K562 (cell line): ENCODE results near the gene DHRS3. TPM values are rescaled to one million over a fixed set of nuclear protein-coding genes. Genes with fewer than 3 reads are reported as not detected.

Experiments
- ATAC-seq: fragments of 200-7000 bp; cut with Tn5 transposase; 3 replicates; pipeline ENCODE4 v1.9.1; 2020; ENCODE audit warnings: moderate library complexity
- BruUV-seq: library from RNA; stranded (reverse); fragments of 400-500 nt; replicated peaks from 2 replicates; lab custom pipeline; 2021; lab: Mats Ljungman, UMichigan
- CTCF ChIA-PET: fragments of 300-600 bp; formaldehyde crosslinking; extraction: SDS; loops from one replicate; lab custom pipeline; 2021; ENCODE audit warnings: low intra/inter-chr PET ratio; lab: Yijun Ruan, JAX
- POLR2A ChIA-PET: fragments of 300-600, 350-650 bp; sonication (Branson Sonifier 250); formaldehyde crosslinking; extraction: SDS; loops from one replicate; lab custom pipeline; 2021; ENCODE audit warnings: antibody characterized with exemption, inconsistent platforms; lab: Yijun Ruan, JAX
- DNase-seq, 4 experiments: peaks; one replicate each; pipeline versions ENCODE4 v3.0.0 to v3.0.0-alpha.2; 2011 to 2018; ENCODE audit warnings: low spot score in 3 of 4, mixed read lengths in 3 of 4; ENCODE audit errors: extremely low read depth in 1 of 4
- FAIRE-seq: peaks from 2 replicates; lab custom pipeline; 2011; peaks lifted over from hg19 to GRCh38; lab: Jason Lieb, UNC
- H2AFZ ChIP-seq: 2 replicates; pipeline ENCODE4 v1.6.0; 2011; ENCODE audit warnings: low read depth, low read length, control low read depth, inconsistent platforms
- H3K27ac ChIP-seq: fragments of 200-600 bp; 3 replicates; pipeline ENCODE4 v1.8.0; 2011; ENCODE audit warnings: low read depth, mild to moderate bottlenecking, control low read depth, inconsistent platforms, low read length, moderate library complexity, mixed read lengths; ENCODE audit errors: extremely low read depth
- H3K27me3 ChIP-seq, 2 experiments: fragments of 300-600 bp in 1 of 2; 2 replicates in 1 of 2; 3 replicates in 1 of 2; pipeline versions ENCODE4 v1.6.0 to v1.8.0; 2011; ENCODE audit warnings: inconsistent platforms in 2 of 2, low read length in 2 of 2, mild to moderate bottlenecking in 1 of 2, mixed read lengths in 1 of 2, moderate library complexity in 1 of 2; ENCODE audit not compliant: control insufficient read depth in 2 of 2, insufficient read depth in 2 of 2
- H3K36me3 ChIP-seq: fragments of 300-600 bp; 3 replicates; pipeline ENCODE4 v1.8.0; 2011; ENCODE audit warnings: mild to moderate bottlenecking, low read length, inconsistent platforms; ENCODE audit not compliant: control insufficient read depth, insufficient read depth
- H3K4me1 ChIP-seq, 2 experiments: fragments of 200-600 bp in 1 of 2; replicated peaks in 1 of 2; 2 replicates in 1 of 2; 3 replicates in 1 of 2; pipeline versions ENCODE4 v1.5.1 to v1.8.0; 2011; ENCODE audit warnings: inconsistent platforms in 2 of 2, low read length in 2 of 2, mild to moderate bottlenecking in 1 of 2, mixed read lengths in 1 of 2, moderate library complexity in 1 of 2; ENCODE audit not compliant: control insufficient read depth in 2 of 2, insufficient read depth in 2 of 2
- H3K4me2 ChIP-seq: 2 replicates; pipeline ENCODE4 v1.6.1; 2011; ENCODE audit warnings: low read length, control low read depth, inconsistent platforms, mixed read lengths; ENCODE audit not compliant: insufficient read depth
- H3K4me3 ChIP-seq: fragments of 200-600 bp; sonication (generic), shearing (Covaris generic); 2 replicates; pipeline ENCODE4 v1.5.1; 2016; ENCODE audit warnings: control low read depth, inconsistent platforms
- H3K79me2 ChIP-seq: fragments of 200-600 bp; 3 replicates; pipeline ENCODE4 v1.8.0; 2011; ENCODE audit warnings: low read length, inconsistent platforms; ENCODE audit not compliant: control insufficient read depth, insufficient read depth
- H3K9ac ChIP-seq, 2 experiments: 2 replicates each; pipeline versions ENCODE4 v1.6.0 to v1.6.1; 2011; ENCODE audit warnings: low read depth in 2 of 2, low read length in 2 of 2, control low read depth in 1 of 2, inconsistent platforms in 1 of 2, mild to moderate bottlenecking in 1 of 2, mixed read lengths in 1 of 2; ENCODE audit not compliant: insufficient read depth in 1 of 2
- H3K9me1 ChIP-seq: one replicate; pipeline ENCODE4 v1.6.0; 2011; ENCODE audit warnings: inconsistent platforms, mild to moderate bottlenecking, low read length, moderate library complexity; ENCODE audit not compliant: control insufficient read depth, insufficient read depth
- H3K9me3 ChIP-seq: replicated peaks from 2 replicates; pipeline ENCODE4 v1.5.1; 2011; ENCODE audit warnings: low read depth, low read length, inconsistent platforms; ENCODE audit not compliant: control insufficient read depth, insufficient read depth
- H4K20me1 ChIP-seq: replicated peaks from 2 replicates; pipeline ENCODE4 v1.6.1; 2011; ENCODE audit warnings: low read length, inconsistent platforms, mixed read lengths; ENCODE audit not compliant: control insufficient read depth, insufficient read depth
- CHD1 ChIP-seq: fragments of 200-600 bp; sonication (generic); IDR thresholded peaks from one replicate; pipeline ENCODE4 v1.6.1; 2012; ENCODE audit warnings: mild to moderate bottlenecking, moderate library complexity, low read length, inconsistent platforms
- GATA2 ChIP-seq: sonication (generic); formaldehyde crosslinking; IDR thresholded peaks from 2 replicates; pipeline ENCODE4 v1.4.0; 2020; ENCODE audit warnings: mild to moderate bottlenecking, missing genetic modification reagents
- PYGO2 ChIP-seq: fragments of 450-650 bp; IDR thresholded peaks from 2 replicates; pipeline ENCODE4 v1.6.1; 2016; ENCODE audit warnings: mild to moderate bottlenecking, missing genetic modification characterization, moderate library complexity, missing compliant biosample characterization
- TEAD4 ChIP-seq, 2 experiments: sonication (generic) in 1 of 2; formaldehyde crosslinking in 1 of 2; IDR thresholded peaks; 2 replicates each; pipeline versions ENCODE4 v1.6.1 to v1.8.0; 2012 to 2022; ENCODE audit warnings: borderline replicate concordance in 1 of 2, inconsistent platforms in 1 of 2, low read length in 1 of 2, mild to moderate bottlenecking in 1 of 2, missing genetic modification reagents in 1 of 2
- ZFP1 ChIP-seq: fragments of 450-650 bp; formaldehyde crosslinking; IDR thresholded peaks from 2 replicates; pipeline ENCODE4 v1.4.0; 2020; ENCODE audit warnings: mild to moderate bottlenecking, mixed read lengths
- ZFX ChIP-seq: sonication (generic); formaldehyde crosslinking; IDR thresholded peaks from 2 replicates; pipeline ENCODE4 v1.8.0; 2022; ENCODE audit warnings: mild to moderate bottlenecking, missing genetic modification reagents, moderate library complexity
- WGBS: fragments of 100-300 bp; shearing (Covaris generic); methylation state at CpG from one replicate; pipeline ENCODE4 v1.1.6; 2016; ENCODE audit warnings: low coverage, mixed read lengths; ENCODE audit not compliant: insufficient coverage; ENCODE audit errors: missing lambda C conversion rate; 5-methylcytosine and 5-hydroxymethylcytosine counted together
- in situ Hi-C: fragments of 300-500 bp; cut with MboI; formaldehyde crosslinking; loops from 4 replicates; pipeline ENCODE4 v1.15.0; 2018; ENCODE audit warnings: inconsistent platforms, mixed read lengths
- intact Hi-C: fragments of 100-400 bp; cut with micrococcal nuclease; formaldehyde crosslinking; loops from 2 replicates; pipeline ENCODE4 v1.14.2; 2022
- polyA plus RNA-seq, 8 experiments: library from polyadenylated mRNA; depleted of rRNA in 4 of 8; stranded (reverse) in 5 of 8; unstranded in 3 of 8; fragments of >200 nt; fragmentation: Nextera tagmentation in 2 of 8; fragmentation: Illumina TruSeq in 1 of 8; extraction: Ambion mirVana in 2 of 8; extraction: Trizol in 1 of 8; gene quantifications; 2 replicates each; pipeline versions ENCODE4 v1.2.1 to v1.2.3, GENCODE V29; 2011 to 2014; ENCODE audit warnings: inconsistent platforms in 1 of 8, missing spikeins in 1 of 8
- total RNA-seq, 7 experiments: library from RNA; depleted of rRNA in 6 of 7; stranded (reverse); fragments of >200 nt in 6 of 7; fragmentation: Illumina TruSeq in 2 of 7; extraction: Trizol in 2 of 7; gene quantifications; 2 replicates each; pipeline versions ENCODE4 v1.2.1 to v1.2.3, GENCODE V29; 2011 to 2021; ENCODE audit warnings: low replicate concordance in 1 of 7
- TF ChIP-seq, protein P1 (sequence below): fragments of 450-650 bp; IDR thresholded peaks from 2 replicates; pipeline ENCODE4 v1.6.1; 2018; ENCODE audit not compliant: partially characterized antibody
- TF ChIP-seq, protein P2 (sequence below): fragments of 450-650 bp; IDR thresholded peaks from 2 replicates; pipeline ENCODE4 v1.6.1; 2017; ENCODE audit warnings: antibody characterized with exemption, mild to moderate bottlenecking

The DHRS3 gene
- total and polyA plus RNA-seq, 9 of the 15 experiments (the other 6 are each of a cell fraction or from before 2014, with no cell fraction given), result 21.0 to 116 (median 58.7) TPM

GRCh38 chr1:12616709-12617373, 1.2 kb downstream of the DHRS3 start (continued):
- TF ChIP-seq, protein P1, sequence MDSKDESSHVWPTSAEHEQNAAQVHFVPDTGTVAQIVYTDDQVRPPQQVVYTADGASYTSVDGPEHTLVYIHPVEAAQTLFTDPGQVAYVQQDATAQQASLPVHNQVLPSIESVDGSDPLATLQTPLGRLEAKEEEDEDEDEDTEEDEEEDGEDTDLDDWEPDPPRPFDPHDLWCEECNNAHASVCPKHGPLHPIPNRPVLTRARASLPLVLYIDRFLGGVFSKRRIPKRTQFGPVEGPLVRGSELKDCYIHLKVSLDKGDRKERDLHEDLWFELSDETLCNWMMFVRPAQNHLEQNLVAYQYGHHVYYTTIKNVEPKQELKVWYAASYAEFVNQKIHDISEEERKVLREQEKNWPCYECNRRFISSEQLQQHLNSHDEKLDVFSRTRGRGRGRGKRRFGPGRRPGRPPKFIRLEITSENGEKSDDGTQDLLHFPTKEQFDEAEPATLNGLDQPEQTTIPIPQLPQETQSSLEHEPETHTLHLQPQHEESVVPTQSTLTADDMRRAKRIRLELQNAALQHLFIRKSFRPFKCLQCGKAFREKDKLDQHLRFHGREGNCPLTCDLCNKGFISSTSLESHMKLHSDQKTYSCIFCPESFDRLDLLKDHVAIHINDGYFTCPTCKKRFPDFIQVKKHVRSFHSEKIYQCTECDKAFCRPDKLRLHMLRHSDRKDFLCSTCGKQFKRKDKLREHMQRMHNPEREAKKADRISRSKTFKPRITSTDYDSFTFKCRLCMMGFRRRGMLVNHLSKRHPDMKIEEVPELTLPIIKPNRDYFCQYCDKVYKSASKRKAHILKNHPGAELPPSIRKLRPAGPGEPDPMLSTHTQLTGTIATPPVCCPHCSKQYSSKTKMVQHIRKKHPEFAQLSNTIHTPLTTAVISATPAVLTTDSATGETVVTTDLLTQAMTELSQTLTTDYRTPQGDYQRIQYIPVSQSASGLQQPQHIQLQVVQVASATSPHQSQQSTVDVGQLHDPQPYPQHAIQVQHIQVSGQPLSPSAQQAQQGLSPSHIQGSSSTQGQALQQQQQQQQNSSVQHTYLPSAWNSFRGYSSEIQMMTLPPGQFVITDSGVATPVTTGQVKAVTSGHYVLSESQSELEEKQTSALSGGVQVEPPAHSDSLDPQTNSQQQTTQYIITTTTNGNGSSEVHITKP, result no peak

DNA sequence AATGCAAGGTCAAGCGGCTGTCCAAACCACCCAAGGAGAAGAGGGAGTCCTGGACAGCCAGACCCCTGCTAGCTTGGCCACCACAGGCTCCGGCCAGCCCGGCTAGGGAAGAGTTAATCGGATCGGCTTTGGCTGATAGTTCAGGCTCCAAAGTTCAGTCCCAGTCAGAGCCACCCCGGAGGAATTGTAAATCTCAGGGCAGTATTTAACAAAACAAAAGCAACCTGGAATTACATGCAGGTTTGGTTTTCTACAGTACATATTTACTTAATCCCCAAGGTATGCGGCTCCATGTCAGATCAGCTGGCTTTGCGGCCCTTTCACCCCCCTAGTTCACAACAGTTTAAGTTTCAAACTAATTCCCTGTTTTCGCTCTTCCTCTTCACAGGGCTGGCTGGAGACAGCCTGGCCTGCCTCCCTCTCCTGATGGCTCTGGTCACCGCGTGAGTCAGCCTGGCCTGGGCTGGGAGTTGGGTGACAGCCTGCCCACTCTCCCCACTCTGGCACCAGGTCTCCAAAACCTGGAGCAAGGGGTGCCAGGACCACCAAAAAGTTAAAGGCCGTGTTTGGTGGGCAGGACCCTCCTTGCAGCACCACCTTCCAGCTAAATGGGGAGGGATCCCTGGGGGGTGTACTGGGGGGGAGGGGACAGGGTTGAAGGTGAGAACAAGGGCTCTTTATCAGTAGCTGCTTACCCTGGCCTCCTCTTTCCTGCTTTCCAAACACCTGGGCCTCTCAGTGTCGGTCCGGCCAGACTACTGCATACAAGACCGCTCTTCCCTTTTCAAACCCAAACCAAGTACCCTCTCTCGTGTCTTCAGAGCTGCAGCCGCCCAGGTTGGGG, 1.9 kb downstream of the DHRS3 start:
- intact Hi-C loops, result loop anchor here (5.0 kb wide), 2 partner anchors 89 to 139 kb away; no protein-coding TSS in a partner anchor
- FAIRE-seq, result peak; percentile 58
- ATAC-seq, result peak; percentile 38
- Histone ChIP-seq H3K27me3 (no peaks in the 10 kb centered on the region), H3K4me2 (peak overlapping the region; percentile 97), H3K79me2 (peaks cover 93% of the 10 kb centered on the region), H2AFZ (peak overlapping the region; percentile 36; the same call in 1 of the 2 replicates), H3K27ac (peak overlapping the region; percentile 94), H3K36me3 (peaks cover 41% of the 10 kb centered on the region), H3K9me3 (0 out of 2 replicates have a peak, but pooled peaks cover 2% of the 10 kb centered on the region), H4K20me1 (0 out of 2 replicates have a peak, but pooled peaks cover 5% of the 10 kb centered on the region), H3K9ac (peak overlapping the region; percentile 94 to 97), H3K4me1 (peaks cover 28 to 37% of the 10 kb centered on the region in 2 experiments), H3K4me3 (peak overlapping the region; percentile 71), H3K9me1 (no peaks in the 10 kb centered on the region)
- in situ Hi-C loops, result loop anchor here (5.0 to 25.0 kb wide), 2 partner anchors 209 to 304 kb away; no protein-coding TSS in a partner anchor
- CTCF ChIA-PET, result no interaction called here
- DNase-seq, result peak; percentile 53 to 71 (median 63)
- BruUV-seq, result no TSS peak
- 12% methylated on average over 17 of the region's 17 CpGs for WGBS
- POLR2A ChIA-PET, result interaction anchor here (0.6 to 4.1 kb wide), 9 partner anchors 9 to 220 kb away, joined by 3 to 24 read pairs (median 4); no protein-coding TSS in a partner anchor
- TF ChIP-seq ZFP1 (0 out of 2 replicates have a peak, but pooled peaks have one; percentile 28), CHD1 (peak; percentile 17), PYGO2 (no peak), TEAD4 (IDR thresholded peaks at IDR 0.05; ENCODE audit: low read length) (peak; percentile 36; the same call in 1 of the 2 replicates), TEAD4 (CRISPR knock-in tag; IDR thresholded peaks at IDR 0.05; ENCODE audit: borderline replicate concordance) (no peak), GATA2 (CRISPR knock-in tag) (0 out of 2 replicates have a peak, but pooled peaks have one; percentile 27), ZFX (CRISPR knock-in tag) (peak; percentile 58)
- TF ChIP-seq, protein P2, sequence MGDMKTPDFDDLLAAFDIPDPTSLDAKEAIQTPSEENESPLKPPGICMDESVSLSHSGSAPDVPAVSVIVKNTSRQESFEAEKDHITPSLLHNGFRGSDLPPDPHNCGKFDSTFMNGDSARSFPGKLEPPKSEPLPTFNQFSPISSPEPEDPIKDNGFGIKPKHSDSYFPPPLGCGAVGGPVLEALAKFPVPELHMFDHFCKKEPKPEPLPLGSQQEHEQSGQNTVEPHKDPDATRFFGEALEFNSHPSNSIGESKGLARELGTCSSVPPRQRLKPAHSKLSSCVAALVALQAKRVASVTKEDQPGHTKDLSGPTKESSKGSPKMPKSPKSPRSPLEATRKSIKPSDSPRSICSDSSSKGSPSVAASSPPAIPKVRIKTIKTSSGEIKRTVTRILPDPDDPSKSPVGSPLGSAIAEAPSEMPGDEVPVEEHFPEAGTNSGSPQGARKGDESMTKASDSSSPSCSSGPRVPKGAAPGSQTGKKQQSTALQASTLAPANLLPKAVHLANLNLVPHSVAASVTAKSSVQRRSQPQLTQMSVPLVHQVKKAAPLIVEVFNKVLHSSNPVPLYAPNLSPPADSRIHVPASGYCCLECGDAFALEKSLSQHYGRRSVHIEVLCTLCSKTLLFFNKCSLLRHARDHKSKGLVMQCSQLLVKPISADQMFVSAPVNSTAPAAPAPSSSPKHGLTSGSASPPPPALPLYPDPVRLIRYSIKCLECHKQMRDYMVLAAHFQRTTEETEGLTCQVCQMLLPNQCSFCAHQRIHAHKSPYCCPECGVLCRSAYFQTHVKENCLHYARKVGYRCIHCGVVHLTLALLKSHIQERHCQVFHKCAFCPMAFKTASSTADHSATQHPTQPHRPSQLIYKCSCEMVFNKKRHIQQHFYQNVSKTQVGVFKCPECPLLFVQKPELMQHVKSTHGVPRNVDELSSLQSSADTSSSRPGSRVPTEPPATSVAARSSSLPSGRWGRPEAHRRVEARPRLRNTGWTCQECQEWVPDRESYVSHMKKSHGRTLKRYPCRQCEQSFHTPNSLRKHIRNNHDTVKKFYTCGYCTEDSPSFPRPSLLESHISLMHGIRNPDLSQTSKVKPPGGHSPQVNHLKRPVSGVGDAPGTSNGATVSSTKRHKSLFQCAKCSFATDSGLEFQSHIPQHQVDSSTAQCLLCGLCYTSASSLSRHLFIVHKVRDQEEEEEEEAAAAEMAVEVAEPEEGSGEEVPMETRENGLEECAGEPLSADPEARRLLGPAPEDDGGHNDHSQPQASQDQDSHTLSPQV, result peak; percentile 81
